HG03095 (cell line): Measurements from ENCODE around the gene TROAP.
"Not testable (repeated sequence)": the region's sequence is repeated elsewhere in the genome, so short reads cannot be mapped to it uniquely, and the experiment has no call there.

Experiments used
- ATAC-seq: cut with Tn5 transposase; IDR thresholded peaks from one replicate; pipeline ENCODE4 v1.9.1; 2021; ENCODE audit warnings: moderate library complexity; ENCODE audit not compliant: unreplicated experiment

Gene TROAP

GRCh38 chr12:49322708-49323523 is at the start of gene TROAP:
TROAP (plus strand) TSS chr12:49323255; CDS start chr12:49323609, 354 bp downstream.
- peak; percentile 94 for ATAC-seq

- ATAC-seq, result no peak
These were observed 49.2 kb upstream of the TROAP start for GRCh38 chr12:49273726-49274395.

- no peak for ATAC-seq
These were observed 48.5 kb upstream of the TROAP start for GRCh38 chr12:49274396-49275069.

GRCh38 chr12:49276304-49277290 is 46.5 kb upstream of the TROAP start:
- no peak for ATAC-seq

GRCh38 chr12:49277466-49277865 is 45.6 kb upstream of the TROAP start:
- no peak for ATAC-seq

GRCh38 chr12:49279706-49280159 is 43.3 kb upstream of the TROAP start:
- no peak for ATAC-seq

- not testable (repeated sequence) for ATAC-seq
These were observed 42.5 kb upstream of the TROAP start for GRCh38 chr12:49280545-49280944.

- no peak for ATAC-seq
These were observed 40.8 kb upstream of the TROAP start for GRCh38 chr12:49282302-49282701.

- not testable (repeated sequence) for ATAC-seq
These were observed 40.2 kb upstream of the TROAP start for GRCh38 chr12:49282740-49283375.

GRCh38 chr12:49283541-49284429 is 39.3 kb upstream of the TROAP start:
- no peak for ATAC-seq

GRCh38 chr12:49284672-49285071 is 38.4 kb upstream of the TROAP start:
- ATAC-seq, result no peak

- no peak for ATAC-seq
These were observed 35.2 kb upstream of the TROAP start for GRCh38 chr12:49287876-49288275.

- no peak for ATAC-seq
These were observed 34.6 kb upstream of the TROAP start for GRCh38 chr12:49288412-49288853.

- ATAC-seq, result no peak
These were observed 34.0 kb upstream of the TROAP start for GRCh38 chr12:49288922-49289555.

GRCh38 chr12:49292729-49293055 is 30.4 kb upstream of the TROAP start:
- no peak for ATAC-seq

GRCh38 chr12:49293056-49293956 is 29.7 kb upstream of the TROAP start:
- no peak for ATAC-seq

- ATAC-seq, result no peak
These were observed 28.8 kb upstream of the TROAP start for GRCh38 chr12:49294086-49294803.
